ENCODE data around the gene PYGO2.

DNA sequence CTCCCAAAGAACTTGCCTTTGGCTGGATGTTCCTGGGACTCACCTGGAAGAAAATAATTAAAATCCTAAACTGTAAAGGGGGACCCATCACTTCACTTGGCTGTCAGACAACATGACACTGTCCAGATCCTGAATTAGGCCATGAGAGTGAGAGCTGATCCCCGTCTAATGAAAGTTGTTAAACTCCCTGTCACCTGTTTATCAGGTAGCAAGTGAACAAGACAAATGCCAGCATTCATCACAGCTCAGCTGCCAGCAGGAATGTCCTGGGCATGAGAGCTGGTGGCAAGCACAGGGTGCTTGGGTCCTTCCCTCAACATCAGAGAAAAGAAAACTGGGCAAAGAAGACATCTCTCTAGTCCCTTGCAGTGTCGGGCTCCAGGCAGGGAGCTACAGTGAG, 48.8 kb downstream of the PYGO2 start:
- TF ChIP-seq CTCF (IDR thresholded peaks at IDR 0.05), result no peak
- no peak for TF ChIP-seq POLR2A (IDR thresholded peaks at IDR 0.05)
